CD14-positive monocyte (primary cell): Measurements from ENCODE around the gene FANCI. TPM values are rescaled to one million over a fixed set of nuclear protein-coding genes. Genes with fewer than 3 reads are reported as not detected.

ENCODE experiments used
- DNase-seq, 3 donors: peaks; one replicate each; pipeline ENCODE4 v3.0.0-alpha.2; 2011 to 2022
- H2AFZ ChIP-seq: 2 replicates; pipeline ENCODE4 v1.6.0; 2012; ENCODE audit warnings: mild to moderate bottlenecking, low read depth, low read length, inconsistent platforms; ENCODE audit not compliant: insufficient read depth, poor library complexity, severe bottlenecking
- H3K27ac ChIP-seq, 2 donors: 1 replicate in 1 of 2; 2 replicates in 1 of 2; pipeline ENCODE4 v1.5.1; 2012 to 2013; ENCODE audit warnings: low read length in 2 of 2, control low read depth in 1 of 2, inconsistent platforms in 1 of 2, low read depth in 1 of 2, mild to moderate bottlenecking in 1 of 2
- H3K27me3 ChIP-seq, 2 donors: one replicate each; pipeline versions ENCODE4 v1.6.0 to v1.6.1; 2011 to 2013; ENCODE audit warnings: low read length in 2 of 2; ENCODE audit not compliant: control insufficient read depth in 2 of 2, insufficient read depth in 2 of 2
- H3K36me3 ChIP-seq, 2 donors: replicated peaks in 1 of 2; 1 replicate in 1 of 2; 2 replicates in 1 of 2; pipeline versions ENCODE4 v1.5.1 to v1.6.1; 2012 to 2013; ENCODE audit warnings: low read length in 2 of 2, control low read depth in 1 of 2, inconsistent platforms in 1 of 2, mild to moderate bottlenecking in 1 of 2; ENCODE audit not compliant: insufficient read depth in 2 of 2, control insufficient read depth in 1 of 2
- H3K4me1 ChIP-seq, 2 donors: 1 replicate in 1 of 2; 2 replicates in 1 of 2; pipeline versions ENCODE4 v1.5.1 to v1.6.1; 2012 to 2013; ENCODE audit warnings: low read length in 2 of 2, control low read depth in 1 of 2, inconsistent platforms in 1 of 2, mild to moderate bottlenecking in 1 of 2, moderate library complexity in 1 of 2; ENCODE audit not compliant: insufficient read depth in 2 of 2, control insufficient read depth in 1 of 2
- H3K4me2 ChIP-seq: replicated peaks from 2 replicates; pipeline ENCODE3; 2012; ENCODE audit warnings: low read length, moderate library complexity, mild to moderate bottlenecking; ENCODE audit not compliant: poor library complexity, severe bottlenecking; ENCODE audit errors: extremely low read depth
- H3K4me3 ChIP-seq, 3 experiments: fragments of 200-600 bp in 1 of 3; sonication (generic) in 1 of 3; replicated peaks in 1 of 3; 1 replicate in 2 of 3; 2 replicates in 1 of 3; pipeline ENCODE4 v1.5.1; 2011 to 2013; ENCODE audit warnings: low read length in 3 of 3, mild to moderate bottlenecking in 3 of 3, control low read depth in 2 of 3, low read depth in 2 of 3, inconsistent platforms in 1 of 3, moderate library complexity in 1 of 3
- H3K79me2 ChIP-seq: 2 replicates; pipeline ENCODE4 v1.6.0; 2012; ENCODE audit warnings: mild to moderate bottlenecking, control low read depth, inconsistent platforms, low read length, moderate library complexity; ENCODE audit not compliant: insufficient read depth
- H3K9ac ChIP-seq: 2 replicates; pipeline ENCODE4 v1.6.0; 2017; ENCODE audit warnings: low read length, mild to moderate bottlenecking; ENCODE audit not compliant: insufficient read depth, poor library complexity, severe bottlenecking
- H3K9me3 ChIP-seq, 2 donors: replicated peaks in 1 of 2; 1 replicate in 1 of 2; 2 replicates in 1 of 2; pipeline versions ENCODE4 v1.5.1 to v1.6.1; 2012 to 2013; ENCODE audit warnings: low read length in 2 of 2, control low read depth in 1 of 2; ENCODE audit not compliant: control insufficient read depth in 1 of 2, insufficient read depth in 1 of 2
- H4K20me1 ChIP-seq: 2 replicates; pipeline ENCODE4 v1.6.0; 2012; ENCODE audit warnings: mild to moderate bottlenecking, low read length, control low read depth, moderate library complexity; ENCODE audit not compliant: insufficient read depth
- H3K27ac Mint-ChIP-seq, 7 donors: one replicate each; pipeline ENCODE4 v1.8.0; 2020; ENCODE audit warnings: mild to moderate bottlenecking in 7 of 7, mixed read lengths in 7 of 7, moderate library complexity in 6 of 7, inconsistent platforms in 2 of 7
- H3K27me3 Mint-ChIP-seq, 3 donors: one replicate each; pipeline ENCODE4 v1.8.0; 2021 to 2022; ENCODE audit warnings: low read depth in 3 of 3, mild to moderate bottlenecking in 3 of 3, mixed read lengths in 3 of 3, moderate library complexity in 3 of 3, inconsistent platforms in 1 of 3
- H3K36me3 Mint-ChIP-seq, 2 donors: one replicate each; pipeline ENCODE4 v1.8.0; 2020; ENCODE audit warnings: mixed read lengths in 2 of 2, inconsistent platforms in 1 of 2, mild to moderate bottlenecking in 1 of 2
- H3K4me1 Mint-ChIP-seq: one replicate; pipeline ENCODE4 v1.8.0; 2020; ENCODE audit warnings: mild to moderate bottlenecking, mixed read lengths
- H3K4me3 Mint-ChIP-seq, 2 donors: one replicate each; pipeline ENCODE4 v1.8.0; 2020; ENCODE audit warnings: mild to moderate bottlenecking in 2 of 2, mixed read lengths in 2 of 2, moderate library complexity in 1 of 2
- H3K9me3 Mint-ChIP-seq, 7 donors: one replicate each; pipeline ENCODE4 v1.8.0; 2020 to 2022; ENCODE audit warnings: mixed read lengths in 7 of 7, mild to moderate bottlenecking in 6 of 7, moderate library complexity in 6 of 7, inconsistent platforms in 2 of 7
- WGBS: methylation state at CpG from one replicate; pipeline ENCODE4 v1.1.5; 2013; ENCODE audit warnings: missing lambda C conversion rate; ENCODE audit not compliant: insufficient coverage; 5-methylcytosine and 5-hydroxymethylcytosine counted together
- intact Hi-C, 2 donors: fragments of 100-400 bp; cut with micrococcal nuclease; formaldehyde crosslinking; loops; one replicate each; pipeline versions ENCODE4 v1.15.0 to v1.15.1; 2023
- polyA plus RNA-seq, 3 donors: library from polyadenylated mRNA; depleted of rRNA in 1 of 3; unstranded in 2 of 3; stranded (reverse) in 1 of 3; fragments of 300-500 nt in 2 of 3; fragments of >200 nt in 1 of 3; fragmentation: Illumina TruSeq in 2 of 3; gene quantifications; 1 replicate in 2 of 3; 2 replicates in 1 of 3; pipeline ENCODE4 v1.2.3, GENCODE V29; 2012 to 2021
- TF ChIP-seq, protein P1 (sequence below): fragments of 200-600 bp; IDR thresholded peaks from one replicate; pipeline ENCODE4 v1.8.0; 2022; ENCODE audit warnings: antibody characterized with exemption, mild to moderate bottlenecking

The FANCI gene
- polyA plus RNA-seq, 3 donors = 1.4 to 2.6 (median 1.5) TPM

GRCh38 chr15:89335298-89336041 lies 91.7 kb downstream of the FANCI start:
- Histone ChIP-seq H4K20me1 (peaks cover 37% of the 10 kb centered on the region), H2AFZ (peak overlapping the region; percentile 67), H3K4me2 (peak overlapping the region; percentile 89), H3K9me3 (no peaks in the 10 kb centered on the region), H3K4me3 (peak overlapping the region; percentile 31 to 85 (median 37)), H3K27me3 (peaks cover 0 to 6% of the 10 kb centered on the region in 2 donors), H3K9ac (peak overlapping the region; percentile 40), H3K4me1 (peaks cover 31 to 44% of the 10 kb centered on the region in 2 donors), H3K79me2 (peaks cover 39% of the 10 kb centered on the region), H3K36me3 (peaks cover 23 to 29% of the 10 kb centered on the region in 2 donors), H3K27ac (no peak overlapping the region)
- H3K4me3 Mint-ChIP-seq = peak overlapping the region; percentile 79 to 82
- H3K36me3 Mint-ChIP-seq = peaks cover 22% of the 10 kb centered on the region in 2 donors
- TF ChIP-seq, protein P1, sequence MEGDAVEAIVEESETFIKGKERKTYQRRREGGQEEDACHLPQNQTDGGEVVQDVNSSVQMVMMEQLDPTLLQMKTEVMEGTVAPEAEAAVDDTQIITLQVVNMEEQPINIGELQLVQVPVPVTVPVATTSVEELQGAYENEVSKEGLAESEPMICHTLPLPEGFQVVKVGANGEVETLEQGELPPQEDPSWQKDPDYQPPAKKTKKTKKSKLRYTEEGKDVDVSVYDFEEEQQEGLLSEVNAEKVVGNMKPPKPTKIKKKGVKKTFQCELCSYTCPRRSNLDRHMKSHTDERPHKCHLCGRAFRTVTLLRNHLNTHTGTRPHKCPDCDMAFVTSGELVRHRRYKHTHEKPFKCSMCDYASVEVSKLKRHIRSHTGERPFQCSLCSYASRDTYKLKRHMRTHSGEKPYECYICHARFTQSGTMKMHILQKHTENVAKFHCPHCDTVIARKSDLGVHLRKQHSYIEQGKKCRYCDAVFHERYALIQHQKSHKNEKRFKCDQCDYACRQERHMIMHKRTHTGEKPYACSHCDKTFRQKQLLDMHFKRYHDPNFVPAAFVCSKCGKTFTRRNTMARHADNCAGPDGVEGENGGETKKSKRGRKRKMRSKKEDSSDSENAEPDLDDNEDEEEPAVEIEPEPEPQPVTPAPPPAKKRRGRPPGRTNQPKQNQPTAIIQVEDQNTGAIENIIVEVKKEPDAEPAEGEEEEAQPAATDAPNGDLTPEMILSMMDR = no peak
- 6% methylated on average over 27 of the region's 40 CpGs for WGBS
- intact Hi-C loops = loop anchor here in 1 of 2 donors (10.0 kb wide), 1 partner anchor 239 kb away; the partner anchor contains the start of gene TICRR
- H3K27me3 Mint-ChIP-seq = peaks cover 16 to 31% (median 23%) of the 10 kb centered on the region in 3 donors
- DNase-seq = peak in 1 of 3 donors; percentile 14
- H3K9me3 Mint-ChIP-seq = peaks cover 0 to 6% (median 0%) of the 10 kb centered on the region in 7 donors
- H3K27ac Mint-ChIP-seq = peak overlapping the region; percentile 41 to 86 (median 80)
- H3K4me1 Mint-ChIP-seq = peaks cover 38% of the 10 kb centered on the region

DNA sequence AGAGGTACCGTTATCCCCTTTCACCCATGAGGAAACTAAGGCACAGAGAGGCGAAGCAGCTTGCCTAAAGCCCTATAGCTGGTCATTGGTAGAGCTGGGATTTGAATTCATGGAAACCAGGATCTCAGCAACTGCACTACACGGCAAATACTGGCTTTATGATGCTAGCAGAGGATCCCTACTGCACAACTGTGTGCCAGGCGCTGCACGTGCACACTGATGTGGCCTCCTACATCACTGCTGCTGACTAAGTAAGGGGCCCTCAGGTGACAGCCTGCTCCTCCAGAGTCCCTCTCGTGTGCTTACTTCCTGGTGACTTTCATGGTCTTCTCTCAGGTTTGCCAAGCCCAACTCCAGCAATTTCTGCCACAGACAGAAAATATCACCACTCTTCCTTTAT lies 94.3 kb downstream of the FANCI start:
- no peak overlapping the region for H3K4me2 ChIP-seq
- peaks cover 16 to 33% (median 31%) of the 10 kb centered on the region in 3 donors for H3K27me3 Mint-ChIP-seq

More for the DNA sequence above, 94.3 kb downstream of the FANCI start:
- 87% methylated on average over 5 of the region's 6 CpGs for WGBS
- intact Hi-C loops = loop anchor here in 1 of 2 donors (10.0 kb wide), 1 partner anchor 237 kb away; the partner anchor contains the start of gene TICRR
- Mint-ChIP-seq H3K27ac (no peak overlapping the region), H3K9me3 (peaks cover 0 to 6% (median 0%) of the 10 kb centered on the region in 7 donors), H3K36me3 (no peaks in the 10 kb centered on the region), H3K4me1 (peaks cover 16% of the 10 kb centered on the region), H3K4me3 (no peak overlapping the region)
- TF ChIP-seq, protein P1 = no peak
- no peak for DNase-seq
- Histone ChIP-seq H3K9me3 (no peaks in the 10 kb centered on the region), H3K36me3 (peaks cover under 1 to 3% of the 10 kb centered on the region in 2 donors), H3K4me3 (no peak overlapping the region), H3K9ac (no peak overlapping the region), H3K79me2 (peaks cover 14% of the 10 kb centered on the region), H2AFZ (no peak overlapping the region), H3K4me1 (peaks cover 16 to 25% of the 10 kb centered on the region in 2 donors), H3K27ac (no peak overlapping the region), H3K27me3 (peaks cover 0 to 9% of the 10 kb centered on the region in 2 donors), H4K20me1 (peaks cover 12% of the 10 kb centered on the region)
